GM21367 (cell line): ENCODE data around the gene EME2.

Experiments used
- ATAC-seq: cut with Tn5 transposase; IDR thresholded peaks from one replicate; pipeline ENCODE4 v1.9.1; 2021; ENCODE audit not compliant: unreplicated experiment

EME2 gene

GRCh38 chr16:1745181-1745899, 27.3 kb upstream of the EME2 start:
- ATAC-seq, result no peak

GRCh38 chr16:1745900-1746692, 26.5 kb upstream of the EME2 start:
- ATAC-seq, result no peak

GRCh38 chr16:1746693-1747195, 25.9 kb upstream of the EME2 start:
- ATAC-seq, result no peak

GRCh38 chr16:1747934-1748333, 24.7 kb upstream of the EME2 start:
- no peak for ATAC-seq

- ATAC-seq, result no peak
Measured at GRCh38 chr16:1749152-1750117, 23.2 kb upstream of the EME2 start.

GRCh38 chr16:1751946-1752345, 20.7 kb upstream of the EME2 start:
- ATAC-seq, result no peak

GRCh38 chr16:1752853-1753252, 19.8 kb upstream of the EME2 start:
- ATAC-seq, result no peak

- no peak for ATAC-seq
Measured at GRCh38 chr16:1754204-1754603, 18.4 kb upstream of the EME2 start.

GRCh38 chr16:1757714-1758461, 14.7 kb upstream of the EME2 start:
- ATAC-seq, result no peak

- no peak for ATAC-seq
Measured at GRCh38 chr16:1758923-1759322, 13.7 kb upstream of the EME2 start.

GRCh38 chr16:1759511-1759910, 13.1 kb upstream of the EME2 start:
- ATAC-seq, result no peak

- ATAC-seq, result no peak
Measured at GRCh38 chr16:1760911-1761310, 11.7 kb upstream of the EME2 start.

GRCh38 chr16:1761751-1762150, 10.9 kb upstream of the EME2 start:
- ATAC-seq, result no peak

- no peak for ATAC-seq
Measured at GRCh38 chr16:1762196-1762878, 10.3 kb upstream of the EME2 start.

- no peak for ATAC-seq
Measured at GRCh38 chr16:1762879-1763520, 9.6 kb upstream of the EME2 start.

GRCh38 chr16:1763521-1764511, 8.8 kb upstream of the EME2 start:
- no peak for ATAC-seq

GRCh38 chr16:1764971-1765370, 7.6 kb upstream of the EME2 start:
- no peak for ATAC-seq

GRCh38 chr16:1765826-1766225, 6.8 kb upstream of the EME2 start:
- no peak for ATAC-seq
